Stimulated activated CD8-positive, alpha-beta memory T cell treated with anti-CD3 and anti-CD28 coated beads, Interleukin-12 subunit alpha, Interleukin-12 subunit beta, amount 100 ng/mL, for 24 hours (primary cell): ENCODE data around the gene LRP8.

Experiments used
- DNase-seq: peaks from one replicate; pipeline ENCODE4 v3.0.0-alpha.2; 2020; ENCODE audit errors: extremely low read depth

The LRP8 gene

DNA sequence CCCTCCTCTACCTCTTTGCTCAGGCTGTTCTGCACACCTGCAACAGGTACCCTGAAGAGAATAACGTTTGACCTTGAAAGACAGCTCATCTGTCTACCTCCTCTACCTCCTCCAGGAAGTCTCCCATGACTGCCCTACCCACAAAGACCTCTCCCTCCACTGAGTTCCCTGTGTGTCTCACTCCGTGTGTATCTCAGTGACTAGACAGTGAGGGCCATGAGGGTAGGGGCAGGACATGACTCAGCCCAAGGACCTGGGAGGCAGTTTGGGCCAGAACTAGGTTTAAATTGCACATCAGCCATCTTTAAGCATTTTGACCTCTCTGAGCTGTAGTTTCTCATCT, 32.0 kb upstream of the LRP8 start:
- no peak for DNase-seq

DNA sequence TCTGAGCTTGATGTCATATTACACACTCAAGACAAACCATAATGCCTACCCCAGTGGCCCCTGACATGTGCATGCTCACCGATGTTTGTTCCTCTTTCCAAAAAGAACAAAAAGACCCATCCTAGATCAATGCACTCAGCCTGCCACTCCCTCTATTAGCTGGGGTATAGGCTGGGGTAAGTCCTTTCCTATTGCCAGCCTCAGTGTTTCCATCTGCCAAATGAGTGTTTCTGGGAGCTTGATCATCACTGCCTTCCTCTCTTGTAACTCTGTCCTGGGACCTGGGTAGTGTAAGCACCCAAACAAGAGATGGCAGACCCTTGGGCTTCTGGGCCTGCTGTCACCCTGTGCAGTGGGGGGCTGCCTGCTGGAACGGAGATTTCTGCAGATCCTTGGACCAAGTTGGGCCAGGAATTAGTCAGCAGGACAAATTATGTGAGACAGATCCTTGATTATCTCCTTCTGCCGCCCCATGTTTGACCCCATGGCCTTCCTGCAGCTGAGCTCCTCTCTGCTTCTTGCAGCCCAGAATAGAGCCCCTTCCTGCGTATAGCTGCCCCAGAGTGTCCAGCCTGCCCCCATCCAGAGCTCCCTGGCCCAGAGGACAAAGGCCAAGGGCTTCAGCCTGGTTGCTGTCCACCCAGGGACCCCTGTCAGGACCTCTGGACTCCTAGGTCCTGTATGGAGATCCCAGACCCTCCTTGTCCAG, 31.5 kb upstream of the LRP8 start:
- no peak for DNase-seq

DNA sequence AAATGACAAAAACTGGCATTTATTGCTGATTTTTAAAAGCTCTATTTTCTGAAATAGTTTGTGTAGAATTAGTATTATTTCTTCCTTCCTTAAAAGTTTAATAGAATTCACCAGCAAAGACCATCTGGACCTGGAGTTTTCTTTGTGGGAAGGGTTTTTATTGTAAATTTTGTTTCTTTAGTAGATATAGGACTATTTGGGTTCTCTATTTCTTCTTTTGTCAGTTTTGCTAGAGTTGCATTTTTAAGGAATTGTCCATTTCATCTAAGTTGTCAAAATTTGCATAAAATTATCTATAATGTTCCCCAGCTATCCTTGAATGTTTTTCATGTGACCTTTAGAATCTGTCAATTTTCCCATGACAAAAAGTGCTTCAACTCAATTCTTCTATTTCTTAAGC, 28.8 kb upstream of the LRP8 start:
- no peak for DNase-seq

DNA sequence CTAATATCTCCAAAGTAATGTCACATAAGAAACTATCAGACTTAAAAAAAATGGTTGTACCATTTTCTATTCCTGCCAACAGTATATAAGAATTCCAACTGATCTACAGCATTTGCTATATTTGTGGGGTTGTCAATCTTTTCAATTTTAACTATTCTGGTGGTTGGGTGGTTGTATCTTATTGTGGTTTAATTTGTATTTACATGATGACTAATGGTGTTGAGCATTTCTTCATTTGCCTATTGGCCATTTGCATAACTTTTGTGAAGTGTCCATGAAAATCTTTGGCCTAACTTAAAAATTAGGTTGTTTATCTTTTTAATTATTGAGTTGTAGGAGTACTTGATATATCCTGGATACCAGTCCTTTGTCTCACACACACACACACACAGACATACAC, 26.2 kb upstream of the LRP8 start:
- DNase-seq = no peak

DNA sequence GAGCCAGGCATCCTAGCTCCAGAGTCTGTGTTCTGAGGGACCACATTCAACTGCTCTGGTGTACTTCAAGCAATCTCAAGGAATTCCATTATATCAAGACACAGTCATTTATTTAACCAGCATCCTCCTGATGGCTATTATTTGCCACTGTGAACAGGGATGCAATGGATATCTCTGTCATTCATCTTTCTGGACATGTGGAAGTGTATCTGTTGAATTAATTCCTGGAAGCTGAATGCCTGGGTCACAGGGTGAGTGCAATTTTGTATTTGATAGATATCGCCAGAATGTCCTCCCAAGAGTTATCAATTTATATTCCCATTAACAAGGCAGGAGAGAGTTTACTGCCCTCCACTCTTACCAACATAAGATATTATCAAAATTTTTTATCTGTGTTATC, 24.7 kb upstream of the LRP8 start:
- no peak for DNase-seq

DNA sequence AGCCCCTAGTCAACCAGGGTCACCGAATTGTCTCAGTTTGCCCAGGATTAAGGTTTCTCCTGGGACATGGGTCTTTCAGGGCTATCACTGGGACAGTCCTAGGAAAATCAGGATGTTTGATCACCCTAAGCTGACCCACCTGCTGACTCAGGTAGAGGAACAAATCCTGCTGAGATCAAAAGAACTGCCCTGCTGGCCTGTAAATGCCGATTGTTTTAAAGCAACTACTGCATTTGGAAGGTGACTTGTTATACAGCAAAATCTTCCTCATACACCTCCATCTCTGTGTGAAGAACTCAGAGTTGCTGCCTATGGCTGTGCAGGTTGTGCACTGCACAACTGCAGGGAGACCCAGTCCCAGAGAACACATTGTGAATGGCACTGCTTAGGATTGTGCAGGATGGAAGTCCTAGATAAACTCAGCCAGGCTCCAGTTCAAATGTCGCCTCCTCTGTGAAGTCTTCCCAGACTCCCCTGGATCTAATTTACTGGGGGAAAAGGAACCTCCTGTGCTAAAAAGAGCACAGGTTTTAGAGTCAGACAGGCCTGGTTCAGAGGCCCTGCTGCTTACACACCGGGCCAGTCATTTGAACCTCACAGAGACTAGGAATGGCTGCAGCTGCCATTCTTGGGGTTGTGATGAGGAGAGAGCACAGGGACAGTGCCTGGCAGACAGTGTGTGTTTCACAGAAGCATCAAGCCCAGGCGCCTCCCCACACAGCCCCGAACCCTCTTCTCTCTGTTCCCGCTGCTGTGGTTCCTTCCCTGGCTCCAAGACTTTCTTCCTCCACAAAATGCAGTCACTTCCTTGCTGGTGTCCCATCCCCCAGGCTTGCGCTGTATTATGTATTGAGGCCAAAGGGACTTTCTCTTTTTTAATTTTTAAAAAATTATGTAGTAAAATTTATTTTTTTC, 23.2 kb upstream of the LRP8 start:
- DNase-seq = no peak

DNA sequence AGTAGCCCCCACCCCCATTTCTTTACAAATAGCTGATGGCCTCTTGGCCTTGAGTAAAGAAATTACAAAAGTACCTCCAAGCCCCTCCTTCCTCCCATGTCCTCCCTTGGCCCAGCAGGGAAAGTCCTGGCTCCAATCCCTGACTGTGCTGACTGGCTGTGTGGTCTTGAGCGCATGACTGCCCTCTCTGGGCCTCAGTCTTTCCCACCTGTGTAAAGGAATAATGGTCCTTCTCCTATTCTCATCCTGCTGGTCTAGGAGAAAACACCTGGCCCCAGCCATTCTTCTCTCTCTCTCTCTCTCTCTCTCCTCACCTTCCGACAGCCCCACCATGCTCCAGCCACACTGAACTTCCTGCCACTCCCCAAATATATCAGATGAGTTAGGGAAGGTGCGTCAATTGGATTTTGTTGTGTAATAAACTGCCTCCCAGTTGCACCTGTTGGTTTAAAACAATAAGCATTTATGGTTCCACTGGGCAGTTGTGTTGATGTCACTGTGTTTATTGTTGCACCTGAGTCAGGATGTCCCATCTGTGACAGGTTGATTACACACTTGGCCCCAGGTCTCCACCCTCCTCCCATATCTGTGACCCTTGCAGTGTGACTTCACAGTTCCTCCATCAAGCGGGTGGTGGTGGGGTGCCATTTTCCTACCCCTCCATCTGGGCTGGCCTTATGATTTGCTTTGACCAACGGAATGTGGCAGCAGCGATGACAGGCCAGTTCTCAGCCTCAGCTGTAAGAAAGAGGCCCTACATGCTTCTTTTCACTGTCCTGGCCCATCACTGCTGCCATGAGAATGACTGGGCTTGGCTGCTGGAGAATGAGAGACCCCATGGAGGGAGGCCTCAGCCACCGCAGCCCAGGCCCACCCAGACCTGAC, 22.3 kb upstream of the LRP8 start:
- no peak for DNase-seq

DNA sequence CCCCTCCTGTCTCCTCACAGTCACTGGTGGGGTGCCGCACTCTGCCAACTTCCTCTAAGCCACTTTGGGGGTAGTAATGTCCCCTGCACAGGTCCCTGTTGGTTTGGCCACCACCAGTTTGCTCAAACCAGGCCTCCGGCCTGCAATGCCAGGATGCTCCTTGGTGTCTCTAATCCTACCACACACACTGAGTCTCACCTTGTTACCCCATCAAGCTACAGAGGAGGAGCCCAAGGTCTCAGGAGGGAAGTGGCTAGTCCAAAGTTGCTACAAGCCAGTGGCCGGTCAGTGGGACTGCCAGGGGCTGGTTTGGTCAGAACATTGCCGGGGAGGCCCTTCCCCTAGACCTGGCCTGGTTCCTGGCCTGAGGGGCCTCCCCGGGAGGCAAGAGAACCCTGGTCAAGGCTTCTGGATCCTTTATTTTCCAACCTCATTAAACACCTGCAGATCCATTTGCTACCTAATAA, 21.5 kb upstream of the LRP8 start:
- DNase-seq = no peak

DNA sequence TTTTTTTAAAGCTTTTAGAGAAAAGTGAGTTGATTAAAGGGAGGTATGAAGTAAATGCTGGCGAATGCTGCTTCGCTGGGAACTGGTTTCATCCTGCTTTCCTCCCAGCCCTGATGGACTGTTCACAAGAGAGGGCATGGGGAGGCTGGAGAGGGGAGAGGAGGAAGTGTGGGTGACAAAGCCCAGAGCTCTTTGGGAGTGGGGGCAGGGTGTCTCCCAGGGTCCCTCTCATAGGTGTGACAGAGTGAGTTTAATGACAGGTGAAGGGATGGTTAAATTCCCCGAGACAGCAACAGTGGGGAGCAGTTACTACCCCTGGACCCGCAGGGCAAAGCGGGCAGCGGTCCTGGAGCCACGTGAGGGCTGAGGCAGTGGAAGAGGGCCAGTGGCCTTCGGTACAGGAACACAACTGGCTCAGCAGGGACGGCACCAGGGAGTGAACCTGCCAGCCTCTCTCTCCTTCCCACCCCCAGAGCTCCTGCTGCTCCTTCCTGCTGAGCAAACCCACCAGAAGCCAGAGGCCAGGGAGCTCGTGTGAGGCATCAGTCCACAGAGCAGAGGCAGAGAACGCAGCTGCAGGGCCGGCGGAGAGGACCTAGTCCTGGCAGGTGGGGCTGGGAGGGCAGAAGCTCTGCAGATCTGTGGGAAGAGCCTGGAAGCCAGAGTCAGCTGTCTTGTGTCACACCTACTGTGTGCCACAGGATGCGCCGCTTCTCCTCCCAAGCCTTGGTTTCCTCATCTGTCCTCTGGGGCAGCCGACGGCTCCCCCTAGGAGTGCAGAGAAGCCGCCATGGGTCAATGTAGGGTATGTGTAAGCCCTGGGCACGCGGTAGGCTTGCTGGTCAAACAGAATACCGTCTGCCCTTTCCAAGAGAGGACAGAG, 20.9 kb upstream of the LRP8 start:
- DNase-seq = no peak

DNA sequence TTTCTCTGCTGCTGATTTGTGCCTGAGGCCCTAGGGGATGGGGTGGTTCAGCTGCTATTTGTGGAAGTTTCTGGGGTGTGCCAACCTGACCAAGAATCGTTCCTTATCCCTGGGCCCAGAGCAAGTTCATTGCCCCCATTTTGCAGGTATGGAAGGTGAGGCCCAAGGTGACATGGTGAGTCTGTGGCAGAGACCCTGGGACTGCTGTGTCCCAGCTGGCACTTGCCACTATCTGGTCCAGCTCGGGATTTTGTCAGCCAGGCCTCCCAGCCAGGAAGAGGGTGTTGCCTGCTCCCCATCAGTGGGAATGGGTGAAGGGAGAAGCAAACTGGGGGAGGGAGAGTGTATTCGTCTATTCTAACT, 18.9 kb upstream of the LRP8 start:
- no peak for DNase-seq

DNA sequence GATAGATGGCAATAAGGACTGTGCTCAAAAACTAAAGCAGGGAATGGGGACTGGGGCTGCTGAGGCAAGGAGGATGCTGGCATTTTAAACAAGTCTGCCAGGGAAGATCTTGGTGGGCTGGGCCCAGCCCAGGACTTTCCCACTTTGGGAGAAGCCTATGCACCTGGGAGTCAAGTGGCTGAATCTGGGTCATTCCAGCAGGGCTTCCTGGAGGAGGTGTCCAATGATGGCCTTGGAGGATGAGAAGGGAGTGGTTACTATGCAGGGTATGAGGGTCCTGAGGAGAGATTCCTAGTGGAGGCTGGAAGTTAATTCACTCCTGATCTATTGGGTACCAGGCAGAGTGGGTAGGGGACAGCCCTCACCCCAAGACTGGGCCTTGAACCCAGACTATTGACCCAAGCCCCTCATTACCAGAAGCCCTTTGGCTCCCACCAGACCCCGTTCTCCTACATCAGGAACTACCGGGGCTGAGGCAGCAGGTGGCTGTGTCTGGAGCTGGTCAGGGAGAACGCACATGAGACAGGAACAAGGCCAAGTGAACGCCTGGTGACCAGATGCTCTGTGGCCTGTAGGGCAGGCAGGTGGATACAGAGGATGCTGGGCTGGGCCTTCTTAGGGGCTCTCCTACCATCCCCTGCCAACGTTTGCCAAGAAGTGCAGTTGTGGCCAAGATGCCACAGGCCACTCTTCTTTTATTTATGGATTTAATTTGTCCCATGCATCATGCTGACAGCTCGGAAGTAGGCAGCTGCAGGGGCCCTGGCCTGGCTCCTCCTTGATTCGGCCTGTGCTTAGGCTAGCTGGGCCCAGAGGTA, 18.3 kb upstream of the LRP8 start:
- DNase-seq = no peak

DNA sequence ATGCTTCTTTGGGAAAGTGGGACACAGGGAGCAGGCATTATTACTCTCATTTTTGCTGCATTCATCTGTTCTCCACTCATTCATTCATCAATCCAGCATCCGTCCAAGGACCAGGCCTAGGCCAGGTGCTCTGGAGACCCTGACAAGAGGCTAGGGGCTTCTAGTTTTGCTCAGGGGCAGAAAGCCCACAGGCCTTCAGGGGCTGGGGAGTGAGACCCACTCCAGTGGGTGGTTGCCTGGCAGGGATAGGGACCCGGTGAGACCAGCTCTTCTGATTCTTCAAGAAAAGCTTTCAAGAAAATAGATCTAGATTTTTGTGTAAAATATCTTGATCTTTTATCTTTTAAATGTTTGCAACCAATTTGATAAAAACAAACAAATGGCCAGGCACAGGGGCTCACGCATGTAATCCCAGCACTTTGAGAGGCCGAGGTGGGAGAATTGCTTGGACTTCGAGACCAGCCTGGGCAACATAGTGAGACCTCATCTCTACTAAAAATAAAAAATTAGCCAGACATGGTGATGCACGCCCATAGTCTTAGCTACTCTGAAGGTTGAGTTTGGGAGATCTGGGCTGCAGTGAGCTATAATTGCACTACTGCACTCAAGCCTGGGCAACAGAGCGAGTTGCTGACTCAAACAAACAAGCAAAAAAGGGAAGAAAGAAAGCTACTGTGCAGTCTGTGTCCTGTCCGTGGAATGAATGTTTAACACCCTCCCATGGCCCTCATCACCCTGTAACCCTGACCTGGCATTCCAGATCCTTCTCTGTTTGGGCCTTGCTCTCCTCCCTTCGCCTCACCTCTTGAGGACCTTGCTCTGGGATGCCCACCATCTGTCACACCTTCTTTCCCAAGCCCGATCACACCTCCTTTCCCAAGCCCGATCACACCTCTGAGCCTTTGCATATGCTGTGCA, 17.3 kb upstream of the LRP8 start:
- DNase-seq = no peak

DNA sequence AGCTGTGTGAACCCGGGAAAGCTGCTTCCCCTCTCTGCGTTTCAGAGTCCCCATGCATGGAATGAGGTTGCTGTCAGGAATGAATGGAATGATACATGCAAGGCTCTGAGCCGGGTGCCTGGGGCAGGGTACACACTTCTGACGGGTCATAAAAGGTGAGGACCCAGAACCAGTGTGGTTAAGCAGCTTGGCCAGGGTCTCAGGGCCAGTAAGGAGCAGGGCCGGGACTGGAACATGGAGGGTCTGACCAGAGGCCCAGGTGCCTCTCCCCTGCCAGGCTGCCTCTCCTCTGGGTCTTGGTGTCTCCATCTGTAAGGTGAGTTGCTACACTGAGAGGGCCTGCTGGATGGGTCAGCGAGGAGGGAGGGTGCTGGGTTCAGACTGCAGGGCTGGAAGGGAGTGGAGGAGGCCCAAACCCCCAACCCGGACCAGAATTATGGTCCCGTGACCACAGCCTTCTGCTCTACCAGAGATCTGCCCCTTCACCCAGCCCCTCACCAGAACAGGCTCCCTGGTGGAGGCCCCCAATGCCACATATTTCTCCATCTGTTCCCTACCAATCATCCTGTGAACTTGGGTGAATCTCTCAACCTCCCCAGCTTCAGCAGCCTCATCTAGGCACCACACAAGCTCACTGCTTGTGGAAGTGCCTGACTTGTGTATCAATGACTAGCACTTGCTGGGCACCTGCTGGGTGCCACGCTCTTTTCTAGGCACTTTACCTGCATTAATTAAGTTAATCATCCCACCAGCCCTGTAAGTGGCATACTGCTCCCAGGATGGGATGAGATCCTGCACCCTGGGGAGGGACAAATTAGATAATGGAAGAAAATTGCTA, 16.2 kb upstream of the LRP8 start:
- no peak for DNase-seq

DNA sequence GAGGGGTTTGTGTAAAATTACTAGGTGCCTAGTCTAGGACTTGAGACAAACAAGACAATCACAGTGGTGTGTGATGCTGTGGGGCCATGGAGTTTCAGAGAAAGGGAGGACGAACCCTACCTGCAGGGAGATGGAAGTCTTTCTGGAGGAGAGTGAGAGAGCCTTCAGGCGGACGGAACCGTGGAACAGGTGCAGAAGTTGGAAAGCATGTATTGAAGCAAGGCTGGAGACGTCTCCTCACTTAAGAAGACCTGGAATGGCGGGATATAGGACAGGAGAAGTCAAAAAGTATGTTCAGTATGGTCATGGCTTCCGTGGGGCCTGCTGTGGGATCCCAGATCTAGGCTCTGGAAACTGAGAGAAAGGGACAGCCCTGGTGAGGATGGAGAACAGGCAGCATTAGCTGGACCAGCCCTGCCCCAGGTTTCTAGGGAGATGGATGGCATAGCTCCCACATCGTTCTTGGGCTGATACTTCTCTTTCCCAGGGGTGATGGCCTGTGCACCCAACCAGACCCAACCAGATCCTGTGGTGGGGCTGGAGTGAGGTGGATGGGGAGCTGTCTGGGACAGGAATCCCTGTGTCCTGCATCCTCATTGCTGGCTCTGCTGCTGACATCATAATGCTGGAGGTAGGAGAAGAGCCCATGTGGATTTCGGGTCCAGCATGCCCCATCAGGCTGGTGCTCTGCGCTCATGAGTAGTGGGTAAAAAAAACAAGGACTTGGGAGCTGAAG, 15.0 kb upstream of the LRP8 start:
- DNase-seq = no peak

DNA sequence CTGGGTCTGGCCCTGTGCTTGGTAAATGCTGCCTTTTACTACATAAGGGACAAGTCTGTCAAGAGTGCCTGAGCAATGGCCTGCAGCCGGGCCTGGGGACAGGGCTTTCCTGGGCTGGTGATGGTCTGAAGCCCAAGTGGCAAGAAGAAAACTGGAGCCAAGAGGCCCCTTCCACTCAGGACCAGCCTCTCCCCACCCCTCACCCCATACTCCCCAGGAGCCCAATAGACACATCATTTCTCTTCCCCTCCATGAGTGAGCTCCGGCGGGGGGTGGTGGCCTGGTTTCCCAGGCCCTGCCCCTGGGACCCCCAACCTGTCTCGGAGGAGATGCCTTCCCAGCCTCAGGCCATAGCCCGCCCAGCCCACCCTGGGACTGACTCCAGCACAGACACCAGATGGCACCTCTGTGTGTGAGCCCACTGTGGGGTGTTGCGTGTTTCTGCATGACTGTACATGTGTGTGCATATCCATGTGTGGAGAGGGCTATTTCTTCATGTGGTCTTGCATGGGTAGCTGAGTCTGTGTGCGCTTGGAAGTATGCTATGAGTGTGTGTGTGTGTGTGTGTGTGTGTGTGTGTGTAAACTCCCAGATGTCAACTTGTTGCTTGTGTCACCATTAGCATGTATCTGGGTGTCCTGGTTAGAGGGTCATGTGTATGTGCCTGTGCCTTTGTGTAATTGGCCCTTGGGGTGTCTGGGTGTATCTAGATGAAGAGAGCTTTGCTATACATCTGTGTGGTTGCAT, 14.3 kb upstream of the LRP8 start:
- no peak for DNase-seq

DNA sequence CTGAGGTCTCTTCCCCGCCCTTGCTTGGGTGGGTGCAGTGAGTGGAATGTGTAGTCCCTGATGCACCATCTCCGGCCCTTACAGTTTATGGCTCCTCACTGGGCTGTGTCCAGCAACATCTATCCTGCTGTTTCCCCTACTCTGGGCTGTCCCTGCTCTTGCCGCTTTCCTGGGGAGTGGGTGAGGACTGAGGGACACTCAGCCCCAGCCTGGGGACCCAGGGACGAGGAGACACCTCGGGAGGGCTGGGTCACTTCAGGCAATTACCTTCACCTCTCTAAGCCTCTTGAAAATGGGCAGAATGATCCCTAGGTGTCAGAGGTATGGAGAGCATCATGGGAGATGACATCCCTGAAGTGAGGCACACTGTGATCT, 13.6 kb upstream of the LRP8 start:
- no peak for DNase-seq
